ENCODE data around the gene PVALB.

Gene PVALB

GRCh38 chr22:36860821-36861659 lies 44.2 kb upstream of the PVALB start, which contains the start of gene NCF4:
NCF4 (plus strand) TSS chr22:36861006; CDS start chr22:36861172, 166 bp downstream.
- in situ Hi-C loops (cut with MboI; ENCODE audit: low pct_unique_long_range_greater_than_20kb, low sequenced_read_pairs, unreplicated experiment) = no loop called here
- no peak for TF ChIP-seq CTCF (IDR thresholded peaks at IDR 0.05; ENCODE audit: extremely low read depth, insufficient read depth, missing control alignments)
- peak; percentile 87 for DNase-seq (ENCODE audit: low spot score)

- DNase-seq (ENCODE audit: low spot score) = no peak
- in situ Hi-C loops (cut with MboI; ENCODE audit: low pct_unique_long_range_greater_than_20kb, low sequenced_read_pairs, unreplicated experiment) = no loop called here
- no peak for TF ChIP-seq CTCF (IDR thresholded peaks at IDR 0.05; ENCODE audit: extremely low read depth, insufficient read depth, missing control alignments)
Observed at GRCh38 chr22:36860438-36860820, 43.6 kb upstream of the PVALB start.

- DNase-seq (ENCODE audit: low spot score) = no peak
- TF ChIP-seq CTCF (IDR thresholded peaks at IDR 0.05; ENCODE audit: extremely low read depth, insufficient read depth, missing control alignments) = peak; percentile 29
- in situ Hi-C loops (cut with MboI; ENCODE audit: low pct_unique_long_range_greater_than_20kb, low sequenced_read_pairs, unreplicated experiment) = no loop called here
Observed at GRCh38 chr22:36860017-36860416, 43.2 kb upstream of the PVALB start.

GRCh38 chr22:36858966-36859365 lies 42.1 kb upstream of the PVALB start:
- no peak for TF ChIP-seq CTCF (IDR thresholded peaks at IDR 0.05; ENCODE audit: extremely low read depth, insufficient read depth, missing control alignments)
- in situ Hi-C loops (cut with MboI; ENCODE audit: low pct_unique_long_range_greater_than_20kb, low sequenced_read_pairs, unreplicated experiment) = no loop called here
- DNase-seq (ENCODE audit: low spot score) = no peak

- in situ Hi-C loops (cut with MboI; ENCODE audit: low pct_unique_long_range_greater_than_20kb, low sequenced_read_pairs, unreplicated experiment) = no loop called here
- no peak for TF ChIP-seq CTCF (IDR thresholded peaks at IDR 0.05; ENCODE audit: extremely low read depth, insufficient read depth, missing control alignments)
- no peak for DNase-seq (ENCODE audit: low spot score)
Observed at GRCh38 chr22:36858156-36858555, 41.3 kb upstream of the PVALB start.

- TF ChIP-seq CTCF (IDR thresholded peaks at IDR 0.05; ENCODE audit: extremely low read depth, insufficient read depth, missing control alignments) = no peak
- in situ Hi-C loops (cut with MboI; ENCODE audit: low pct_unique_long_range_greater_than_20kb, low sequenced_read_pairs, unreplicated experiment) = no loop called here
- no peak for DNase-seq (ENCODE audit: low spot score)
Observed at GRCh38 chr22:36856792-36857135, 39.9 kb upstream of the PVALB start.
